ENCODE data around the gene SLC51A. TPM values are rescaled to one million over a fixed set of nuclear protein-coding genes. Genes with fewer than 3 reads are reported as not detected.

Gene SLC51A
- total and polyA plus RNA-seq, 10 donors, result 0.30 to 14.6 (median 3.4) TPM

DNA sequence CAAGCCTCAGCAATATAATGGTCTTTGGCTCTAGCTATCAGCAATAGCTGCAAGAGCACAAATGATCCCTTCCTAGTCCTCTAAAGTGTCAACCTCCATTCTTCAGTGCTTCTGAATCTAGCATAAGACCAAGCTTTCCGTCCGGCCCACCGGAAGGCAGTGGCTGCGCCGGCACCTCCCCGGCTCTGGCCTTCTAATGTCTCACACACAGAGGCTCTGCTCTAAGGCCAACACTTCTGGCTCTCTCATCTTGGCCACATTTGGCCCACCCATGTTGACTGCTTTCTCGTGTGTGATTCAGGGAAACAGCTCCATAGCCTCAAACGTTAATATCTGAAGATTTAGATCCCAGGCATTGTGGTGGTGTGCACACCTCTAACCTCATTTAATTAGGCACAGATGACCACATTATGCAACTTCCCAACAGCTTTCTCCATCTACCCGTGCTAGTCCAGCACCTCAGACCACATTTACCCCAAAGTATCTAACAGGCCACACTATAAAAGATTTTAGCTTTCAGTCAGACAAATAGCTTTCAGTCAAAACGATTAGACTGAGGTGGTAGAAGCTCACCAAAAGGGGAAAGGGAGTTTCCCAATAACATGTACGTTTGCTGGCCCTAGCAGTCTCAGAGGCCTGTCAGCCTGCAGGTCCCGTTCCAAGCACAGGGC, 19.3 kb downstream of the SLC51A start:
- Histone ChIP-seq H3K9me3 (no peaks in the 10 kb centered on the region), H3K27me3 (replicated peaks in 1 of 7) (no peaks in the 10 kb centered on the region), H3K4me3 (no peak overlapping the region), H3K4me1 (peaks cover 0 to 25% (median 0%) of the 10 kb centered on the region in 6 donors), H3K27ac (peak overlapping the region in 3 of 8 donors; percentile 37 to 59 (median 42)), H3K36me3 (peaks cover 0 to 74% (median 39%) of the 10 kb centered on the region in 6 donors)
- no peak for DNase-seq
- WGBS, 5 donors, result 62 to 79% (median 70%) methylated on average over 12 of the region's 12 CpGs
- TF ChIP-seq POLR2AphosphoS5 (IDR thresholded peaks at IDR 0.05), result peak in 1 of 3 donors; percentile 40
- TF ChIP-seq POLR2A (IDR thresholded peaks at IDR 0.05), result no peak
- TF ChIP-seq, protein P1, sequence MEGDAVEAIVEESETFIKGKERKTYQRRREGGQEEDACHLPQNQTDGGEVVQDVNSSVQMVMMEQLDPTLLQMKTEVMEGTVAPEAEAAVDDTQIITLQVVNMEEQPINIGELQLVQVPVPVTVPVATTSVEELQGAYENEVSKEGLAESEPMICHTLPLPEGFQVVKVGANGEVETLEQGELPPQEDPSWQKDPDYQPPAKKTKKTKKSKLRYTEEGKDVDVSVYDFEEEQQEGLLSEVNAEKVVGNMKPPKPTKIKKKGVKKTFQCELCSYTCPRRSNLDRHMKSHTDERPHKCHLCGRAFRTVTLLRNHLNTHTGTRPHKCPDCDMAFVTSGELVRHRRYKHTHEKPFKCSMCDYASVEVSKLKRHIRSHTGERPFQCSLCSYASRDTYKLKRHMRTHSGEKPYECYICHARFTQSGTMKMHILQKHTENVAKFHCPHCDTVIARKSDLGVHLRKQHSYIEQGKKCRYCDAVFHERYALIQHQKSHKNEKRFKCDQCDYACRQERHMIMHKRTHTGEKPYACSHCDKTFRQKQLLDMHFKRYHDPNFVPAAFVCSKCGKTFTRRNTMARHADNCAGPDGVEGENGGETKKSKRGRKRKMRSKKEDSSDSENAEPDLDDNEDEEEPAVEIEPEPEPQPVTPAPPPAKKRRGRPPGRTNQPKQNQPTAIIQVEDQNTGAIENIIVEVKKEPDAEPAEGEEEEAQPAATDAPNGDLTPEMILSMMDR (IDR thresholded peaks at IDR 0.05 in 8 of 11, conservative IDR thresholded peaks at IDR 0.05 in 3 of 11), result no peak
- intact Hi-C loops (cut with DNase I; ENCODE audit: low total_unique reads), result no loop called here

DNA sequence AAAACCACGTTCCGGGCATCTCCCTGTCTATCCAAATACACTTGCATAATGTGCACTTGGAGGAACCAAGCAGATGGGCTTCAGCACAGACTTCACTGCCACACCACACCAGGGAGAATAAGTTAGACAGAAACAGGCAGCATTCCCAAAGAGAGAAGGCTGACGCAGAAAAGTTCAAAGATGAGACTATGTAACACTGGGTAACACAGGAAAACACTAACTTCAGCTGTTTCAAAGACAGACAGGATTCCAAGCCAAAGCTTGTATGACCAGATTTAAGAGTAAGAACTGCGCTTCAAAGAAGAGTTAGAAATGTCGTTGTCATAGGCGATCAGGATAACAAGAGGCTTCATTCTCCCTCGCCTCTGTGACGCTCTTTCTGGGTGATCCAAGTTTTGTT, 19.9 kb downstream of the SLC51A start:
- WGBS, 5 donors, result 84 to 94% (median 86%) methylated on average over 8 of the region's 8 CpGs
- Histone ChIP-seq H3K36me3 (peaks cover 0 to 80% (median 45%) of the 10 kb centered on the region in 6 donors), H3K4me3 (no peak overlapping the region), H3K9me3 (no peaks in the 10 kb centered on the region), H3K27ac (peak overlapping the region in 3 of 8 donors; percentile 37 to 59 (median 42)), H3K27me3 (replicated peaks in 1 of 7) (no peaks in the 10 kb centered on the region), H3K4me1 (peaks cover 0 to 25% (median 0%) of the 10 kb centered on the region in 6 donors)
- no peak for DNase-seq
- TF ChIP-seq, protein P1 (IDR thresholded peaks at IDR 0.05 in 8 of 11, conservative IDR thresholded peaks at IDR 0.05 in 3 of 11), result no peak
- TF ChIP-seq POLR2AphosphoS5 (IDR thresholded peaks at IDR 0.05), result no peak
- no peak for TF ChIP-seq POLR2A (IDR thresholded peaks at IDR 0.05)
- intact Hi-C loops (cut with DNase I; ENCODE audit: low total_unique reads), result no loop called here

DNA sequence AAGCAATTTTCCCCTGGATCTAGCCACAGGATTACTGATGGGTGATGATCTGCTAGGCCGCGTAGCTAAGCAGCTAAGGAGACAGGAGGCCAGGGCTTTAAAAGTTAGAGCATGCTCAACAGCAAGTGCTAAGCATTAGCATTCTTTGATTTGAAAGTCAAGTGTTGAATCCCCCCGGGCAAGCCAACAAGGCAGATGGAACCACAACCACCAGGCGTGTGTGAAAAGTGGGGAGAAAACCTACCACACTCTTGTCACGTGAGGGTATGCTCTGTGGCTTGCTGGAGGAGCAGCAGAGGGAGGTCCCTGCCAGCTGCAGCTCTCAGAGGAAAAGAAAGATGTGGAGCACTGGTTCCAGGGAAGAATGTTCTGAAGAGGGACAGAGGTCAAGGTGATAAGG, 20.9 kb downstream of the SLC51A start:
- DNase-seq, result no peak
- no peaks in the 10 kb centered on the region for H3K27me3 ChIP-seq (replicated peaks in 1 of 7)
- no peak overlapping the region for H3K4me3 ChIP-seq
- intact Hi-C loops (cut with DNase I; ENCODE audit: low total_unique reads), result no loop called here
- H3K36me3 ChIP-seq, result peaks cover 0 to 83% (median 54%) of the 10 kb centered on the region in 6 donors
- 68 to 77% (median 71%) methylated on average over 5 of the region's 5 CpGs for WGBS, 5 donors
- no peaks in the 10 kb centered on the region for H3K9me3 ChIP-seq
- H3K4me1 ChIP-seq, result peaks cover 0 to 25% (median 0%) of the 10 kb centered on the region in 6 donors
- no peak for TF ChIP-seq POLR2AphosphoS5 (IDR thresholded peaks at IDR 0.05)
- TF ChIP-seq, protein P1 (IDR thresholded peaks at IDR 0.05 in 8 of 11, conservative IDR thresholded peaks at IDR 0.05 in 3 of 11), result no peak
- TF ChIP-seq POLR2A (IDR thresholded peaks at IDR 0.05), result no peak
- no peak overlapping the region for H3K27ac ChIP-seq

Data from spleen (tissue), 11 donors.